Dedifferentiated amniotic fluid mesenchymal stem cell (primary cell): ENCODE results near the gene CHRNA10.
A peak's percentile ranks its signal among the peaks of the same experiment; 100 is the strongest.

Experiments
- DNase-seq: peaks from one replicate; pipeline ENCODE4 v3.0.0-alpha.2; 2016; ENCODE audit errors: extremely low spot score

CHRNA10 gene, protein sequence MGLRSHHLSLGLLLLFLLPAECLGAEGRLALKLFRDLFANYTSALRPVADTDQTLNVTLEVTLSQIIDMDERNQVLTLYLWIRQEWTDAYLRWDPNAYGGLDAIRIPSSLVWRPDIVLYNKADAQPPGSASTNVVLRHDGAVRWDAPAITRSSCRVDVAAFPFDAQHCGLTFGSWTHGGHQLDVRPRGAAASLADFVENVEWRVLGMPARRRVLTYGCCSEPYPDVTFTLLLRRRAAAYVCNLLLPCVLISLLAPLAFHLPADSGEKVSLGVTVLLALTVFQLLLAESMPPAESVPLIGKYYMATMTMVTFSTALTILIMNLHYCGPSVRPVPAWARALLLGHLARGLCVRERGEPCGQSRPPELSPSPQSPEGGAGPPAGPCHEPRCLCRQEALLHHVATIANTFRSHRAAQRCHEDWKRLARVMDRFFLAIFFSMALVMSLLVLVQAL

DNA sequence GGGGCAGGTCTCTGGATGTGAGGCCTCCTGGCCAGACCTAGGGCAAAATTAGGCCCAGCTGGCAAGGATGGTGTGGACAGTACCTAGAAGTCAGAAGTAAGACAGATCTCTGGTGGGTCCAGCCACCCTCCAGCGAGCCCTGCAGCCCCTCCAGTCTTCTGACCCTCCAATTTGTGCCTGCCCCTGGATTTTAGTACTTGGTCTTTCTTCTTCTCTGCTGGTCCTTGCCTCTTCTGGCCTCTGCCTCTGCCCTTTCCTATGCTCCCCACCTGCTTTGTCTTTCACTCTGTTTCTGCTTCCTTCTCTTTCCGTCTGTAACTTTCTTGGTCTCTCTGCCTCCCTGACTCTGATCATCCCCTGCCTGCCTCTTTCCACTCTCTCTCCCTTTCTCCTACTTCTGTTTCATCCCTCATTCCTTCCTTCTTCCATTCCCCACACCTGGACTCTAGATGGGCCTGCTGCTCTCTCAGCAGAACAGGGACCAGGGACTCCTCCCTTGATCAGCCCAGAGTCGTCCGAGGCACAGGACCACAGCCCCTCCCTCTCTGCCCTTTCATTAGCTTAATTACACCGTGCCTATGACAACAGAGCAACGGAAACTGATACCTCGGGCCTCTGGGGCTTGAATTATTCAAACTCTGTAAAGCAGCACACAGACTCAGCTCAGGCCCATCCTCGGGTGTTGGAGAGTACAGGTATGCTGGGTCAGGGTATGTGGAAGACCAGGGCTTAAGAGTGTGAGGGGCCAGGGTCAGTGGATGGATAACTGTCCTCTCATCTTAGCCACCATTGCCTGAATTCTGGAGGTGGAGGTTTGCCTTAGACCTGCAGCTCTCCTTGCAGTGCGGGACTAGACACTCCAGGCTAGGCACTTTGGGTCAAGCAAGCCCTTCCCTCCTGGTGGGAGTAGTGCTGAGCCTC is at the start of gene CHRNA10:
Gene CHRNA10 (minus strand): TSS at position 51 of the 921 bp plus-strand sequence. CDS start 72 bp downstream, outside the sequence.
- DNase-seq = no peak

DNA sequence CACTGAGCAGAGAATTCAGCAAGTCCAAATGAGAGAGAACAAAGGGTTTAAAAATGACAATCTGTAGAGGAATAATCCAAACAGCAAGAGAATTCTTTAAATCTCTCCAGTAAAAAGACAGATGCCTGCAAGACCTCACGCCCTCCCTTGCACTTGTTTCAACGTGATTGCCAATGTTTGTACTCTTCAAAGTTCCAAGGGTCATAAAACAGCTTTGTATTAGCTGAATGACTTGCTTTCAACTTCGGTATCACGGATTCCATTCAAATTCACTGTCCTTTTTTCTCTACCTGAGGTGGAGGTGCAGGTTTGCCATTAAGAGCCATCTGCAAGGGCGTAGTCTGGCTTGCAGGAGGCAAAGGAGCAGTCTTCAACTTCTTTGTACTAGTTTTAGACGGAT is 41.1 kb upstream of the CHRNA10 start:
- no peak for DNase-seq

DNA sequence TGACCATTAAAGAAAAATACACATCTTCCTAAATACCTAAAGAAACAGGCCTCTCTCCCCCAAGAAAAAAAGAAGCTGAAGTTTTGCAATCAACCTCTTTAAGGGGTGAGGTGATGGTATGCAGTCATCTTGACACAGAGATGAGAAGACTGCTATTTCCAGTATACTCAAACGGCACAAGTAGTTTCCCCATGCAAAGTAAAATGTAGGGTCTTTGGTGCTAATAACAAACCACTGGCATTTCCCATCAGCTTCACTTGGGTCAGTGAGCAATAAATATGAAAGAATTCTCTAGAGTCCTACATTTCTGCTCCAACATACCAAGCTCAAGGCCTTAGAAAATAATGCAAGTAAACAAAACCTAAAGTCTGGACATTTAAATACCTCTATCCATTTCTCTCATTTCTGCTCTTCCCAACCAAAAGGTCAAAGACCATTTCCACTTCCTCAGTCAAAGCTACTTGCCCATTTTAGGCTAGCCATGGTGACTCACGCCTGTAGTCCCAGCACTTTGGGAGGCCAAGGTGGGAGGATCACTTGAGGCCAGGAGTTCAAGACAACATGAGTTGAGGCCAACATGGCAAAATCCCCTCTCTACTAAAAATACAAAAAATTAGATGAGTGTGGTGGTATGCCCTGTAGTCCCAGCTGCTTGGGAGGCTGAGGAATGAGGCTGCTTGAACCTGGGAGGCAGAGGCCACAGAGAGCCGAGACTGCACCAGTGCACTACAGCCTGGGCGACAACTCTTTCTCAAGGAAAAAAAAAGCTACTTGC is 39.5 kb upstream of the CHRNA10 start:
- DNase-seq = no peak

DNA sequence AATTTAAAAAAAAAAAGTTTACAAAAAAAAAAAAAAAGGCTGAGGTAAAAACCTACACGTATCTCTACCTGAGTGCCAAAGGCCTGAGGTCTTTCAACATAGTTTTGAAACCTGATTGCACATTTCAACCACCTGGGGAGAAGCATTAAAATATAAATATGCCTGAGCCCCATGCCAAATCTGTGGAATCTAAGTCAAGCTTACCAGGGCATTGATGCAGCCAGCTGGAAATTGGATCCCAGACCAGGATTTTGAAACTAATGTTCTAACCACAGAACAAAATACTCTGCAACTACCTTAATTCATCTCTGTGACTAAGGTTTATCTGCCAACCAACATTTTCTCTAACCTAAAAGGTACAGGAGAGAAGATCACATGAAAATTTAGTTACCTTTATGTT is 38.8 kb upstream of the CHRNA10 start:
- peak; percentile 40 for DNase-seq

DNA sequence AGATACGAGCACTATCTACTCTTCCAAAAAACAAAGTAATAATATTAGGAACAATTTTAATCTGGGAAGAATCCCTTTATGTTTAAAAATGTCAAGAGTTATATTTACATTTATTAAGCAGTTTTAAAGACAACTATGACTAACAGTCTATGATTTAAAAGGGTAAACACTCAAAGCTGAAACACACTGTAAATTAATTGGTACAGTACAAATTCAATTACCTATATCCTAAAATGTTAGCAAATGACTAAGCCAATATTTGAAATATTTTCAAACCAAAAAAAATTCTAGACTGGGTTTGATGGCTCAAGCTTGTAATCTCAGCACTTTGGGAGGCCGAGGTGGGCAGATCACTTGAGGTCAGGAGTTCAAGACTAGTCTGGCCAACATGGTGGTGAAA is 36.0 kb upstream of the CHRNA10 start:
- DNase-seq = no peak

DNA sequence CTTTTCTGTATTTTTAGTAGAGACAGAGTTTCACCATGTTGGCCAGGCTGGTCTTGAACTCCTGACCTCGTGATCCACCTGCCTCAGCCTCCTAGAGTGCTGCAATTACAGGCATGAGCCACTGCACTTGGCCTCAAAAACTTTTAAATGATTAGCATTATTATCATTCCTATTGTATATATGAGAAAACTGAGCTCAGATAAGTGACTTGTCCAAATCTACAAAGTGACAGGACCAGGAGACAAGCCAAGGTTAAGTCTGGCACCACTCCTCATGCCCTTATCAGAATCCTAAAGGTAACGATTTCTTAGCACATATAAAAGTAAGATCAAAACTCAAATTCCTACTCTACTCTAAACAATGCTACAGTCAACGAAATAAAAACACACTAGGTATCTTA is 32.2 kb upstream of the CHRNA10 start:
- no peak for DNase-seq

DNA sequence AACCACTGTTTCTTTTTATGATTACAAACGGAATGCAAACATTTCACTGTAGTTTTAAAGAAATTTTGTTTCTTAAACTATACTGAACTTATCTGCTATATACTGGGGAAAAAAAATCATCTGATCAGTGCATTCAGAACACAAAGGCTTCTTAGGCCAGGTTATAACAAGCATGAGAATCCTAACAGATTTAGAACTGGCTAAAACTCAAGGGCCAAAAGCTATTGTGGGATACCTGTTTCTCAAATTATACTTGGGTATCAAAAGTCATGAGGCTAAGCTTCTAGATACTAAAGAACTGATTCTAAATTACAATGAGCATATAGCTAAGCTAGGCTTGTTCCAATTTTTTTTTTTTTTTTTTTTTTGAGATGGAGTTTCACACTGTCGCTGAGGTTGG is 29.7 kb upstream of the CHRNA10 start:
- DNase-seq = no peak

DNA sequence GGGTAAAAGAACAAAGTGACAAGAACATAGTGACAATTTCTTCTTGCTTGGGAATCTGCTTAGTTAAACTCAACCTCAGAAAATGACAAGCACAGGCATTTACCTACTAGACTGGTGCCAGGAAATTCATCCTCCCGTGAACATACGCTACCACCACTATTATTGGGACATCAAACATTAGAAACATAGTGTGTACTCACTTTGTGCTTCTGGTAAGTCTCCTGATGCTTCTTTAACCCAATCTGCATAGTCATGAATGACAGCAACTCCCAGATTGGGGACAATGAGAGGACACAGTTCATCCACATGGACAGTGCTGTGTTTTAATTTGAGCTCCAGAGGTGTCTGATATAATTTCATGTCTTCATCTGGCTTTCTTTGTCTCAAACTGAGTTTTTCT is 29.2 kb upstream of the CHRNA10 start:
- no peak for DNase-seq

DNA sequence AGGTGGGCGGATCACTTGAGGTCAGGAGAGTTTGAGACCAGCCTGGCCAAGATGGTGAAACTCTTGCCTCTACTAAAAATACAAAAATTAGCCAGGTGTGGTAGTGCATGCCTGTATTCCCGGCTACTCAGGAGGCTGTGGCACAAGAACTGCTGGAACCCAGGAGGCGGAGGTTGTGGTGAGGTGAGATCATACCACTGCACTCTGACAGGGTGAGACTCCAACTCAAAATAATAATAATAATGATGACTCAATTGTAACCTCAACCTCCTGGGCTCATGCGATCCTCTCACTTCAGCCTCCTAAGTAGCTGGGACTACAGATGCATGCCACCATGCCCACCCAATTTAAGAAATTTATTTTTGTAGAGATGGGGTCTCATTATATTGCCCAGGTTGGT is 15.6 kb upstream of the CHRNA10 start:
- no peak for DNase-seq

DNA sequence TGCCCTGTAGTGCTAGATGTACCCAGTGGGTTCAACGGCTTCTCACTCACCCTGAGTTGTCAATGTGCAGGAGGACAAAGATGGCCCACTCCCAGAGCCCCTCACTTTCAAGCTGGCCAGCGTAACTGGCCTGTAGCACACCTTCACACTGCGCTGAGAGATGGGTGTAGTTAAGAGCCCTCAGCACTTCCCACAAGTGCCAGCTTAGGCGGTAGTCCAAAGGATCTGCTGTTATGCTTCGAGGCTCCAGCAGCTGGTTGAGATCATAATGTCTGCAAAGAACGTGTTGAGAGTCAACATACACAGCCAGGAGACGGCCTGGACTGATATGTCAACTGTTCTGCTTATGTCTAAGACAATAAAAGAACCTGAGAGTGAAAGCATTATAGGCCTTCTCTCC is 14.7 kb upstream of the CHRNA10 start:
- DNase-seq = no peak

DNA sequence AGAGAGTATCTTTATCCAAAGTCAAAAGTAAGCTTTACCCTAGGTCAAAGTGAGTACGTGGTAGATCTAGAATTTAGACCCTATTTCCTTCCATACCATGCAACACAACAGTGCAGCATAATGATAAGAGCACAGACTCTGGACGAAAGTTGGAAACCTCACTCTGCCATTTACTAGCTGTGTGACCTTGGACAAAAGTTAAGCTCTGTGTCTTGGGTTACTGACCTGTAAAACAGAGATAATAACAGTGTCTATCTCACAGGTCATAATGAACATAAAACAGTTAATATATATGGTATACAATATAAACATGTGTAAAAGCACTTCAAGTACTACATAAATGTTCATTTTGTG is 13.6 kb upstream of the CHRNA10 start:
- no peak for DNase-seq

DNA sequence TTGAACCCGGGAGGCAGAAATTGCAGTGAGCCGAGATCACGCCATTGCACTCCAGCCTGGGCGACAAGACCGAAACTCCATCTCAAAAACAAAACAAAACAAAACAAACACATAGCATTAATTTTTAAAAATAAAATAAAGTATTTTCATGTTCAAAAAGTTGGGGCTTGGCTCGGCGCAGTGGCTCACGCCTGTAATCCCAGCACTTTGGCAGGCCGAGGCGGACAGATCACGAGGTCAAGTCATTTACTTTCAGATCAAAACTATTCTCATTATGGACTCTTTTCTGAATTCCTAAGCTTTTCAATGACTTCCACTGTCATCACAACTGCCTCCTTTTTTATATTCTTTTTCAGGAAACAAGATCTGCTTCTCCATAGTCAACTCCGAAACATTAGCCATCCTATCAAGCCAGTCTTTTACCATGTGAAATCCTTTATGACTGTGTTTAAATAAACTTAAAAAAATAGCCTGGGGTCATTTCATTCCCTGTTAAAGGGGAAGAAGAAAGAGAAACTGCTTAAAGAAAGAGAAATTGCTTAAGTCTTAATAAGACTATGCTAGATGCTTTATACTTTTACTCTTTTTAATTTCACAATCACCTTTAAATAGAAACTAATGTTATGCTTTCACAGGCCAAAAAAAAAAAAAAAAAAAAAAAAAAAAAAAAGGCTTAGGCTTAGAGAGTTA is 13.1 kb upstream of the CHRNA10 start:
- no peak for DNase-seq

DNA sequence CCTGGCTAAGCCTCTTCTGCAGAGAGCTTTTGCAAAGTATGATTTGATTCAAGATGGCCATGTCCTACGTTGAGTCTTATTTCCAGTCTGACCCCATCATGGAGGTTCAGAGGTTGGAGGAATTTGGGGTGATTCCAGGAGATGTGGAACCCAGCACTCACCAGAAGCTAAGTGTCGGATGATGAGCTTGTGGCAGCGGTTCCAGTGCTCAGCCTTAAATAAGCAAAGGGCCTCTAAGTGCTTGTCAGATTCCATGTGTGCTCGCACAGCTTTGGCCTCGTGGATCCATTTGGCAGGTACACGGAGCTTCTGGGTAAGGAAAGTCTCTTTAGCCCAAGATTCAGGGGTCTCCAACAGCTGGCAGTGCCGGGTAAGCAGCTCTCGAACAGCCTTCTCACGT is 11.9 kb upstream of the CHRNA10 start:
- DNase-seq = no peak

DNA sequence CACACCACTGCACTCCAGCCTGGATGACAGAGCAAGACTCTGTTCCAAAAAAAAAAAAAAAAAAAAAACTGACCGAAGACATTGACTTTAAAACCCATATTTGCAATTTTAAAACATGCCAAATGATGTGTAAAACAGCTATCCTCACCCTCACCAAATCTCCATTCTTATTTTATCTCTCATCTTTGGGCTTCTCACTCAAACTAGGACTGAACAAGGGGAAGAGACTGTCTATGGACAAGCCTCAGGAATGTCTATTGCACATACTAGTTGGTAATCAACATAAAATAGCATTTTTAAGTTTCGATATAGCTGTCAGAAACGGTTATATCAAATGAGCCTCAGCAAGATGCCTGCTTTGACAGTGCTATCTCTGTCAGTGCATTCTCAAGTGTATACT is 7.9 kb upstream of the CHRNA10 start:
- DNase-seq = no peak

DNA sequence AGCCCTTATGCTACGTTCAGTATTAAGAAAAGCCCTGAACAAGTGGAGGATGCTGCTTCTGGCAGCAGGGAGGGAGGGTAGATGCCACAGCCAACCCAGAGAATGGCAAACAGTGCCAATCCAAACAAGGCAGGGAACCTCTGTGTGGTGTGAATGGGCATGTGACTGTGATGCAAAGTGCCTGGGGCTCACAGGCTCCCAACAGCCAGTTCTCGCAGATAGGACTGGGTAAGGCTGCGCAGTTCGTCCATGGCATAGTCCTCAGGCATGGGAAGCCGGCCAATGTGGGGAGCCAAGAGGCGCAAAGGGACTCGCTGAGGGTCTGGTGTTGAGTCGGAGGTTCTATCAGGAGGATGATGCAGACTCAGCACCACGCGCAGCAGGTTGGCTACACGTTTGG is 4.8 kb upstream of the CHRNA10 start:
- no peak for DNase-seq

DNA sequence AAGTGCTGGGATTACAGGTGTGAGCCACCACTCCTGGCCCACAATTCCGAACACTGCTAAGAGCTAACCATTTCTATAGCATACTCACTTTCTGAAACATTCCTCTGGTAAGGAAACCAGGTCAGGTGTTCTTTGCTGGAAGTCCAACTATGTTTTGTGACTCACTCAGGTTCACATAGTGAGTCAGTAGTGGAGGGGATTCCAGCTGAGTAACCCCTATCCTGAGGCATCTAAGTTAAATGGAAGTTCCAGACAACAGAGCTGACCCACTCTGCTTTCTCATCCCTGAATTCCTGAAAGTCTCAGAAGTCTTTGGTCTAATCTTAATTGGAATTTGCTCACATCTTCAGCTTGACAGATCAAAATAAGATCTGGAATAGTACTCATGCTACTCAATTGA is 3.0 kb upstream of the CHRNA10 start:
- DNase-seq = no peak

DNA sequence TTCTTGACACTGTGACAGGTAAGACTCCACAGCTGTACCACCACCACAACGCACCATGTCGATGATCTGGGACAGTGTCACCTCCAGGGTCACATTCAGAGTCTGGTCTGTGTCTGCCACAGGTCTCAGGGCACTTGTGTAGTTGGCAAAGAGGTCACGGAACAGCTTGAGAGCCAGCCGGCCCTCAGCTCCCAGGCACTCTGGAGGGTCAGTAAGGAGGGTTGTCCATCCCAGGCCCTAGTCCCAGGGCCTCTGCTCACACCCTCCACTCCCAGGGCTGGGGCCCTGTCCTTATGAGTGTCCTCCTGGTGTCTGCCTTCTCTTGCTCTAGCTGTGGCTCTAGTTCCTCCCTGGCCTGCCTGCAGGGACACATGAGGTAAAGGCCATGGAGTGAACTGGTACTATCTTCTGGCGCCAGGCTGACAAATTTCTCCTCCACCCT is 1.4 kb downstream of the CHRNA10 start:
- DNase-seq = no peak

DNA sequence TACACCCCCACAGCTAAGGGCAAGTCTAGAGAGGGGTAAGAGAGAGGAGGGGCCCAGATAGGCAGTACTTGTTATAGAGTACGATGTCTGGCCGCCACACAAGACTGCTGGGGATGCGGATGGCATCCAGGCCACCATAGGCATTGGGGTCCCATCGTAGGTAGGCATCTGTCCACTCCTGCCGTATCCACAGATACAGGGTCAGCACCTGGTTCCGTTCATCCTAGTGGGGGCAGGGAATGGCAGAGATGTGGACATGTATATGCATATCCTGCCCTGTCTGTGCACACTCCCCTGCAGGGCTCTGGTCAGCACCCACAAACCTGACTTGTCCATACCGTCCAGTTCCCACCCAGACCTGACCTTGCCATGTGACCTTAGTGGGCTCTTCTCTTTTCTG is 2.1 kb downstream of the CHRNA10 start:
- no peak for DNase-seq

DNA sequence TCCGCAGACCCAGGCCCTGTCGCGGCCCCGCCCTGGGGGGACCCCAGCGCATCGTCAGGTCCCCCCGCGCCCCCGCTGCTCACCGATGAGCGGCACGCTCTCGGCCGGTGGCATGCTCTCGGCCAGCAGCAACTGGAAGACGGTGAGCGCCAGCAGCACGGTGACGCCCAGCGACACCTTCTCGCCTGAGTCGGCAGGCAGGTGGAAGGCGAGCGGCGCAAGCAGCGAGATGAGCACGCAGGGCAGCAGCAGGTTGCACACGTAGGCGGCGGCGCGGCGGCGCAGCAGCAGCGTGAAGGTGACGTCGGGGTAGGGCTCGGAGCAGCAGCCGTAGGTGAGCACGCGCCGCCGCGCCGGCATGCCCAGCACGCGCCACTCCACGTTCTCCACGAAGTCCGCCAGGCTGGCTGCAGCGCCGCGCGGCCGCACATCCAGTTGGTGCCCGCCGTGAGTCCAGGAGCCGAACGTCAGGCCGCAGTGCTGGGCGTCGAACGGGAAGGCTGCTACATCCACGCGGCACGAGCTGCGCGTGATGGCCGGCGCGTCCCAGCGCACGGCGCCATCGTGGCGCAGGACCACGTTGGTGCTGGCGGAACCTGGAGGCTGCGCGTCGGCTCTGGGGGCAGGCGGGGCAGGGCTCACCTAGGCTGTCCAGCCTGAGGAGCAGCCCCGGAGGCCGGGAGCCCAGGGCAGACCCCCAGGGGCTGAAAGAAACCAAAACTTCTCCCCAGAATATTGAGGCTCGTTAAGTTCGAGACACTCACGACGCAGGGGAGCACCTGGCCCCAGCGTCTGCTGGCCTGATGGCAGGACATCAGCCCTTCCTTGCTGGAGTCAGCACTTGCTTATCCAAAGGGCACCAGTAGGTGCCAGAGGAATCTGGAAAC is 3.8 kb downstream of the CHRNA10 start:
- DNase-seq = no peak

DNA sequence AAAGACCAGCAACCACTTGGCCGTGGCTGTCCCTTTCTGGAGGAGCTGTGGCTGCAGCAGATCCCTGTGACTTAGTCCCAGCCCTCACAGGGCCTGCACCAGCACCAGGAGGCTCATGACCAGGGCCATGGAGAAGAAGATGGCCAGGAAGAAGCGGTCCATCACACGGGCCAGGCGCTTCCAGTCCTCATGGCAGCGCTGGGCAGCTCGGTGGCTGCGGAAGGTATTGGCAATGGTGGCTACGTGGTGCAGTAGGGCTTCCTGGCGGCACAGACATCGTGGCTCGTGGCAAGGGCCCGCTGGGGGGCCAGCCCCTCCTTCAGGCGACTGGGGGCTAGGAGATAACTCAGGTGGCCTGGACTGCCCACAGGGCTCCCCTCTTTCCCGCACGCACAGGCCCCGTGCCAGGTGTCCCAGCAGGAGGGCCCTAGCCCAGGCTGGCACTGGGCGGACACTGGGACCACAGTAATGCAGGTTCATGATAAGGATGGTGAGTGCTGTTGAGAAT is 5.1 kb downstream of the CHRNA10 start:
- no peak for DNase-seq
